ENCODE data around the gene TEAD2.
"Not testable (repeated sequence)": the region's sequence is repeated elsewhere in the genome, so short reads cannot be mapped to it uniquely, and the experiment has no call there.

The TEAD2 gene

DNA sequence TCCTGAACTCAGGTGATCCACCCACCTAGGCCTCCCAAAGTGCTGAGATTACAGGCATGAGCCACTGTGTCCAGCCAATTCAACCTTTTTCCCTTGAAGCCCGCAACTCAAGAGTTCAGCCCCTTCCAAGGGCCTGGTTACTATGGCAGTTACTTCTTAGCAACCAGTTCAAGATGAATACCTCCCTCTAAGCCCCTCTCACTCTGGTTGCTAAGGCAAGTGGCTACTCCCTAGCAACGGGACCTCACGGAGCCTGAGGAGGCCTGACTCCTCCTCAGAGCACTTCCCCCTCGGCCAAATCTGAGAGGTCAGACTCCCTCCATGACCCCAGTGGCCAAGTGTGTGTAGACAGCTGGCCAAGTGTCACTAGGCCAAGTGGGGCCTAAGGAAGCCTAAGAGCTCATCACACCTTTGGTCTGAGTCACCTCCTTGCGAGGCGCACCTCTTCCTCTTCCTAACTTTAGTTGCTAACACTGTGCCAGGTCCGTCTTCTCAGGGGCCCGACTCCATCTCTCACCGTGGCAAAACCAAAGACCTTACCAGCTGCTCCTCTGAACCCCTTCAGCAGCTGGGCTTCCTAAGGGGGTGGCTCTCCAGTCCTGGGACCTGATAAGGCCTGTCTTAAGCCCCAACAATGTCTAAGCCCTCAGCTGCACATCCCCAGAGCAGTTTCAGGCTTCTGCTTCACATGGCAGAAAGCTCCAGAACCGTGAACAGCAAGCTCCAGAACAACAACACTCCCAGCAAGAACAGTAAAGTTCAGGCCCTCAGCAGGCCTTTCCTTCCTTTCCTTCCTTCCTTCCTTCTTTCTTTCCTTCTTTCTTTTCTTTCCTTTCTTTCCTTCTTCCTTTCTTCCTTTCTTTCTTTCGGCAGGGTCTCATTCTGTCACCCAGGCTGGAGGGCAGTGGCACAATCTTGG lies 17.5 kb downstream of the TEAD2 start:
- no peak for DNase-seq

- DNase-seq = no peak
Observed at GRCh38 chr19:49343123-49343522, 19.1 kb downstream of the TEAD2 start.

GRCh38 chr19:49342291-49342721 lies 19.9 kb downstream of the TEAD2 start:
- DNase-seq = no peak

DNA sequence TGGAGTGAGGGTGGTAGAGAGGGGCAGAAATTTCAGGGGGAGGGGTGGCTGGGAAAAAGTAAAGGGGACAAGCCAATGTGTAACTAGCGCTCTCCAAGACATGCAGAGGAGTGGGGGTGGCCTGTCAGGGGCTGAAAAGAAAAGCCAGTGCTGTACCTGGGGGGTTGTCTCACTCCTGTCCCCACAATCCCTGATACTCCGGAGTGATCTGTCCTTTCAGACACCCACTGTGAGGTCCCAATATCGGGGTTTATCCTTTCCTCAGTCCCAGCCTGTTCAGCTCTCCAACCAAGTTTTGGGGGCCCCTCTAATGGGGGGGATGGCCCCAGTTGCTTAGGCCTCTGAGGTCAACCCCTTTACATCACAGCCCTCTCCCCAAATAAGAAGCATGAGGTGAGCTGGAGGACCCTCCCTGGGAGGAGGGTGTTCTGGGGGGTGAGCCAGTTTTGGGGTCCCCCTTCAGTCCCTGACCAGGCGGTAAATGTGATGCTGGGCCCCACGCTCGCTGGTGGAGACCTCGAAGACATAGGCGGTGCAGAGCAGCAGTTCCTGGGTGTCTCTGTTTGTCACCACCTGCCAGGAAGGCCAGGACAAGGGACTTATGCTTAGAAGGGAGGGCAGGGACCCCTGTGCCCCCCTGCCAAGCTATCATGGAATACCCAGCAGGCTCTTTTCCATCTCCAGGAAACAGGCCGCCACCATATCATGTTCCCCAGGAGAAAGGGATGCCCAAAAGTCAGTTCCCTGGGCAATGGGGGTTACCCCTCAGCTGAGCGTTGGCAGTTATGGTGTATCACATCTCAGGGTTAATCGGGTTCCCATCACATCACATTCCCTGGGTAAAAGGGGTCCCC lies 21.1 kb downstream of the TEAD2 start:
- DNase-seq = no peak

DNA sequence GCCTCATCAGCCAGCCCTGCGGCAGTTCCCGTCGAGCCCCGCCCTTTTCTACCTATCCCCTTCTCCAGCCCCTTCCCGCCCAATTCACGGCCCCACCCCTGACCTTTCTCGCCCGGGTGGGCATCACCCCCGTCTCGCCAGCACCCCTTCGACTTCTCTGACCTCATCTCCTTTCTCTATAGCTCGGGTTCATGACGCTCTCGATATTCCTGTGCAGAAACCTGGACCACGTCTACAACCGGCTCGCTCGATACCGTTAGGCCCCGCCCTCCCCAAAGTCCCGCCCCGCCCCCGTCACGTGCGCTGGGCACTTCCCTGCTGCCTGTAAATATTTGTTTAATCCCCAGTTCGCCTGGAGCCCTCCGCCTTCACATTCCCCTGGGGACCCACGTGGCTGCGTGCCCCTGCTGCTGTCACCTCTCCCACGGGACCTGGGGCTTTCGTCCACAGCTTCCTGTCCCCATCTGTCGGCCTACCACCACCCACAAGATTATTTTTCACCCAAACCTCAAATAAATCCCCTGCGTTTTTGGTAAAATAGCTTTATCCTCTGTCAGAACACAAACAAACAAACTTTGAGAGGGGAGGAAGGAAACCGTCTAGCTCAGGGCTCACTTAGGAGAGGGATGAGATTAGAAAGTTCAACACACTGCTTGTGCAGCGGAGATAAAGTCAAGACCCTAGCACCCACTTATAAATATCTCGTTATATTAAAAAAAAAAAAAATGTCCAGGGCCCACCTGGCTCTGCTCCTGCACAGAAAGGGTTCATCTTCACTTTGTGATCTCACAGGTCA lies 21.9 kb downstream of the TEAD2 start:
- DNase-seq = peak; percentile 61

DNA sequence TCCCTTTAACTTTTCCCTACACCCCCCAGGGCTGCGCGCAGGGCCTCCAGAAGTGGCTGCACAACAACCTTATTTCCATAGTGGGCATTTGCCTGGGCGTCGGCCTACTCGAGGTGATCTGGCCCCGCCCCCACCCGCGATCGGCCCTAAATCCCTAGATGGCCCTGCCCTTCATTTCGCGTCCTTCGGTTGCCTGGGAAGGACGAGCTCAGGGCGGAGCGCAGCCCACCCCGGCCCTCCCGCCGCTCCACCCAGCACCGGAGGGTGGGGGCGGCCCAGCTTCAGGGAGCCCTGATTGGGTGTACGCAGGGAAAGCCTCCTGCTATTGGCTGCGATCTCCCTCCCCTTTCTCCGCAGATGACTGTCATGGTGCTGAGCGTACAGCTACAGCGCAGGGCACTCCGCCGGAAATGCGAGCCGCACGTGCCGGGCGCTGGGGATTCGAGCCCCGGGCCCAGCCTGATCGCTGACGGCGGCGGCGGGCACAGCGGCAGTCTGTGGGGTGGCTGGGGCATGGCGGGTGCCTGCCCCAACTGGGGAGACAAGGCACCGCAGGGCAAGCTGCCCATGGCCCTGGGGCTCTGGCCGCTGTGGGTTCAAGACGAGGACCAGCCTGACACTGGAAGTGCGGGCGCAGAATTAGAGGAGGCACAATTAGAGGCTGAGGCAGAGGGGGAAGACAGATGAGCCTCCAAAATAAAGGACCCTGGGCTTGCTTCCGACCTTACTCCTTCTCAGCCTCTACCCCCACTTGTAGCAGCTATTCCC lies 22.7 kb downstream of the TEAD2 start:
- DNase-seq = no peak

- no peak for DNase-seq
Observed at GRCh38 chr19:49338691-49339300, 23.4 kb downstream of the TEAD2 start.

DNA sequence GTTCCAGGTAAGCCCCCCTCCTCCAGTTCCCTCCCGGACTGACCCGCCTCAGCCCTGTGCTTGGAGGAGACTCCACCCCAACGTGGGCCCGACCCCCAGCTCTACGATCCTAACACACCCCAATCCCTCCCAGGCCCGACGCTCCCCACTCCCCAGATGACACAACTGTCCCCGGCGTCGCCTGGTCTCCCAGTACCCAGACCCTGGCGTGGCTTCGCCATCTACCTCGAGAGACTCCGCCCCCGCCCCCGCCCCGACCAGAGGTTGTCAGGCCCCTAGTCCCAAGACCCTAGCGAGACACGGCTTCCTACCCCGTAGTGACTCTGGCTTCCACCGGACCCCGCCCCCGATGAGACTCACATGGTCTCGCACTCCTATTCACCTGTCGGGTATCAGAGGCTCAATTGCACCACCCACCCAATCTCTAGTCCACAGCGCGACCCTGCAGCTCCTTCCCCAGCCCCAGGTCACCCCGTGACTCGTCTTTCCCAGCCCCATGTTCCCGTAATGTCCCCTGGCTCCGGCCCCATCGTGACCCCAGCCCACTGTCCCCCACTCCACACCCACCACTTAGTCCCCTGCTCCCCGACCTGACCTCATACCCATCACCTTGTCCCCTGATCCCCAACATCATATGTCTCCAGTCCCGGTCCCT lies 24.1 kb downstream of the TEAD2 start:
- DNase-seq = no peak

DNA sequence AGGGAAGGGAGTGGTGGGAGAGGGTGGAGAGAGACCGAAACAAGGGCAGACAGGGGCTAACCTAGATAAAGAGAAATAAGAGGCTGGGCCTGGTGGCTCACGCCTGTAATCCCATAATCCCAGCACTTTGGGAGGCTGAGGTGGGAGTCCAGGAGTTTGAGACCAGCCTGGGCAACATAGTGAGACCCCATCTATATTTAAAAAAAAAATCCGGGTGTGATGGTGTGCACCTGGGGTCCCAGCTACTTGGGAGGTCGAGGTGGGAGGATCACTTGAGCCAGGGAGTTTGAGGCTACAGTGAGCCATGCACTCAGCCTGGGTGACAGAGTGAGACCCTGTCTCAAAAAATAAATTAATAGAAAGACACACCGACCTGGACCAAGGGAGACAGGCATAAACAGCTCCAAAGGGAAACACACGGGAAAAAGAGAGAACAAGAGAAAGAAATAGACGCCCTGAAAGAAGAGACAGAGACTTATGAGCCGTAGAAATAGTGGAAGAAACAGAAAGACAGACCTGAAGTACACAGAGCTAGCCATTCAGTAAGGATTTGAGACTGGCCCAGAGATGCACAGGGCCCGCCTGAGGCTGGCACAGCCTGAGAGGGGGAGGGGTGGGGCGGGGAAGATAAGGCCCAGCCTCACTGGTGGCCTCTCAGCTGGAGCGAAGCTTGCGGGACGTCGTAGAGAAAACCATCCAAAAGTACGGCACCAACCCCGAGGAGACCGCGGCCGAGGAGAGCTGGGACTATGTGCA lies 24.8 kb downstream of the TEAD2 start:
- DNase-seq = no peak

DNA sequence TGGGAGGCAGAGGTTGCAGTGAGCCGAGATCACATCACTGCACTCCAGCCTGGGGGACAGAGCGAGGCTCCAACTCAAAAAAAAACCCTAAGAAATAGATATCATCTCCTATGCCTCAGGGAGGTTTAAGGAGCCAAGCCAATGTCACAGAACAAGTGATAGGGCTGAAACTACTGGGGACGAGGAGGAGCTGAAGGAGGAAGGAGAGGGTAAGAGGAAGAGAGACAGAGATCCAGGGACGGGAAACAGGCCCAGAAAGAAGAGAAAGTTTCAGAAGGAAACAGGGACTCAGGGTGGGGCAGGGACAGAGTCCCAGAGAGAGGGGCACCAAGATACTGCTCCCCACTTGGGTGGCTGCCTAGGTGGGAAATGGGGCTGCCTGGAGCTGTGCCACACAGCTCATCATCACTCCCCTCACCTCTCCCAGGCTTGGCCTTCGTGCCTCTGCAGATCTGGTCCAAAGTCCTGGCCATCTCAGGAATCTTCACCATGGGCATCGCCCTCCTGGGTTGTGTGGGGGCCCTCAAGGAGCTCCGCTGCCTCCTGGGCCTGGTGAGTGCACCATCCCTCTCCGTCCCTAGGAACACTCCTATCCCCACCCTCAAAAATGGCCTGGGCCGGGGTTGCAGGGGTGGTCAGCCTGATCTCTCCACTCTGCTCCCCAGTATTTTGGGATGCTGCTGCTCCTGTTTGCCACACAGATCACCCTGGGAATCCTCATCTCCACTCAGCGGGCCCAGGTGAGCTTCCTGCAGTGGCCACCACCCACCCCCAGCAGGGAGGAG lies 25.5 kb downstream of the TEAD2 start:
- no peak for DNase-seq

- no peak for DNase-seq
Observed at GRCh38 chr19:49335784-49336481, 26.3 kb downstream of the TEAD2 start.

DNA sequence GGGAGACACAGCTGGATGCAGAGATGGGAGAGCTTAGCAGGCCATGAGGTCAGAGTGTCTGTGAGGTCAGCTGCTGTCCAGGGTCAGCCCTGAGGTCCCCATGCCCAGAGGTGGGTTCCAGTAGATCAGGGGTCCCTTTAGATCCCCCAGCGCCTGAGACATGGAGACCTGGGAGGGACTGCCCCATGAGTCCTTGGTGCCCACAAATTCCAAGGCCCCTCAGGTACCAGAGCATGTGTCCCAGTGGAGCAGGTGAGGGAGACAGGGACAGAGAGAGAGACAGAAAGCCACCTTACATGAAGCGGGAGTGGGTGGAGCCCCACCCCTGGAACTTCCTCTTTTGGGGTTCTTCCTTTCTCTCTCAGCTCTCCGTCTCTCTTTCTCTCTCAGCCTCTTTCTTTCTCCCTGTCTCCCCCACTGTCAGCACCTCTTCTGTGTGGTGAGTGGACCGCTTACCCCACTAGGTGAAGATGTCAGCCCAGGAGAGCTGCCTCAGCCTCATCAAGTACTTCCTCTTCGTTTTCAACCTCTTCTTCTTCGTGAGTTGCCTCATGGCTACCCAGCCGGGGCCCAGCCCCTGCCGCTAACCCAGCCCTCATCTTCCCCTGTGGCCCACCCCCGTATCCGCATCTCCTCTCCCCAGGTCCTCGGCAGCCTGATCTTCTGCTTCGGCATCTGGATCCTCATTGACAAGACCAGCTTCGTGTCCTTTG lies 27.0 kb downstream of the TEAD2 start, which contains the start of gene CD37:
TSS of gene CD37 (plus strand) at position 336 of the 713 bp plus-strand sequence. CDS start at position 471, 135 bp downstream.
- DNase-seq = no peak

DNA sequence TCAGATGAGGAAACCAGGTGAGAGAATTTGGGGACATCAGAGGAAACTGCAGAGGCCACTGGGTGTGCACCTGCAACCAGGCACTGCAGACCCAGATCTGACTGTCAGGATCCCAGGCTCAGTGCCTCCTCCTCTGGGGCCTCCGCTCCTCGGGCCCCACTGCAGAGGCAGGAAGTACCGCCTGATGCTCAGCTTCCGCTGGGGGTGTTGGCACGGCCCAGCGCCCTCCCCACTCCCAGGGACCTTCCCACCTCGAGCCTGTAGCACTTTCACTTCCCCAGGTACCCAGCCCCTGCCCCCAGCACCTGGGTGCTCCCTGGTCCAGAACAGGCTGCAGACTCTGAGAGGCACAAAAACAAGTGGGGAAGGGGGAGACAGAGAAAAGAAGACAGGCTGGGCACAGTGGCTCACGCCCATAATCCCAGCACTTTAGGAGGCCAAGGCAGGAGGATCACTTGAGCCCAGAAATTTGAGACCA lies 28.4 kb downstream of the TEAD2 start:
- no peak for DNase-seq

DNA sequence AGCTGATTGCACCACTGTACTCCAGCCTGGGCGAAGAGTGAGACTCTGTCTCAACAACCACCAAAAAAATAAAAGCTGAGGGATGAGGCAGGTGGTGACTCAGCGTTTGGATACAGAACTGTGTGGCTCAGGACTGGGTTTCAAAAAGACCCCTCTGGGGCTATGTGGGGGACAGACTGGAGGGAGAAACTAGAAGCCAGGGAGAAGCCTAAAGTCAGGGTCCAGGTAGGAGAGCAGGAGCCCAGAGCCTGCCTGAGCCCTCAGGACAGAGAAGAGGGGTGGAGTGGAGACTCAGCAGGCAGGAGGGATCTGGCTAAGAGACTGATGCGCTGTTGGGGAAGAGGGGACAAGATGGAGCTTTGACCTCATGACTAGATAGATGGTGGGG lies 28.8 kb downstream of the TEAD2 start:
- no peak for DNase-seq

- DNase-seq = not testable (repeated sequence)
Observed at GRCh38 chr19:49332691-49333417, 29.4 kb downstream of the TEAD2 start.

DNA sequence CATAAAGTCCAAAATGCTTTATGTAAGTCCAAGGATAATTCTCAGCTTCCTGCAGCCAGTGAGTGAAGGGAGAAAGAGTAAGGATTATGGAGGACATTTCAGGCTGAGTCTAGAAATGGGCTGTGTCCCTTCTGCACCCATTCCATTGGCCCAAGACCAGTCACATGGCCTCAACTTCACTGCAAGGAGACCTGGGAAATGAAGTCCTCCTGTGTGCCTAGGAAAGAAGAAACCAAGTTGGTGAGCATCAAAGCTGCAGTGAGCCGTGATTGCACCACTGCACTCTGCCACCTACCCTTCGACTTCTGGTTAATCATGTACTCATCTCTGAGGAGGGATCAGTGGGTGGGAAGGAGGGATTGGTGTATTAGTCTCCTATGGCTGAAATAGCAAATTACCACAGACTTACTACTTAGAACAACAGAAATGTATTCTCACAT lies 30.6 kb downstream of the TEAD2 start:
- DNase-seq = no peak

GRCh38 chr19:49331187-49331586 lies 31.0 kb downstream of the TEAD2 start:
- DNase-seq = not testable (repeated sequence)

Data from NCI-H1694 (cell line).